WTC11 (cell line): ENCODE results near the gene PTPRCAP. TPM values are rescaled to one million over a fixed set of nuclear protein-coding genes. Genes with fewer than 3 reads are reported as not detected.

Source experiments
- ATAC-seq: fragments of 200-7000 bp; cut with Tn5 transposase; 2 replicates; pipeline ENCODE4 v1.10.0; 2021; ENCODE audit warnings: mild to moderate bottlenecking, moderate library complexity
- CTCF ChIA-PET: fragments of 300-600 bp; sonication (Branson Sonifier 250); formaldehyde crosslinking; loops from one replicate; lab custom pipeline; 2021; ENCODE audit warnings: antibody characterized with exemption; lab: Charles Lee
- POLR2A ChIA-PET: fragments of 350-600 bp; sonication (Branson Sonifier 250); formaldehyde crosslinking; loops from one replicate; lab custom pipeline; 2021; ENCODE audit warnings: antibody characterized with exemption; lab: Charles Lee
- DNase-seq: peaks from one replicate; pipeline ENCODE4 v3.0.0; 2021; ENCODE audit warnings: low spot score
- H3K27ac Mint-ChIP-seq: 2 replicates; pipeline ENCODE4 v1.8.0; 2021; ENCODE audit warnings: mixed read lengths
- H3K27me3 Mint-ChIP-seq: 2 replicates; pipeline ENCODE4 v1.8.0; 2021; ENCODE audit warnings: low read depth, mild to moderate bottlenecking, moderate library complexity, mixed read lengths
- H3K36me3 Mint-ChIP-seq: 2 replicates; pipeline ENCODE4 v1.8.0; 2021; ENCODE audit warnings: mixed read lengths
- H3K4me1 Mint-ChIP-seq: 2 replicates; pipeline ENCODE4 v1.8.0; 2022; ENCODE audit warnings: mixed read lengths
- H3K4me3 Mint-ChIP-seq: 2 replicates; pipeline ENCODE4 v1.8.0; 2021; ENCODE audit warnings: mild to moderate bottlenecking, moderate library complexity, mixed read lengths
- H3K9me3 Mint-ChIP-seq: 2 replicates; pipeline ENCODE4 v1.8.0; 2021; ENCODE audit warnings: mixed read lengths
- ATF2 ChIP-seq: sonication (generic); formaldehyde crosslinking; IDR thresholded peaks from 2 replicates; pipeline ENCODE4 v1.8.1; 2022; ENCODE audit warnings: low read depth, missing genetic modification reagents, borderline replicate concordance
- CREB1 ChIP-seq: sonication (generic); formaldehyde crosslinking; IDR thresholded peaks from 2 replicates; pipeline ENCODE4 v1.8.0; 2023; ENCODE audit warnings: mild to moderate bottlenecking, missing genetic modification reagents
- CREM ChIP-seq: sonication (generic); formaldehyde crosslinking; IDR thresholded peaks from 2 replicates; pipeline ENCODE4 v1.8.1; 2022; ENCODE audit warnings: mild to moderate bottlenecking, missing genetic modification reagents, moderate library complexity
- ESRRA ChIP-seq: sonication (generic); formaldehyde crosslinking; IDR thresholded peaks from 2 replicates; pipeline ENCODE4 v1.8.1; 2022; ENCODE audit warnings: mild to moderate bottlenecking, missing genetic modification reagents, borderline replicate concordance
- FOXK1 ChIP-seq: sonication (generic); formaldehyde crosslinking; IDR thresholded peaks from 2 replicates; pipeline ENCODE4 v1.8.0; 2022; ENCODE audit warnings: mild to moderate bottlenecking, moderate library complexity, missing genetic modification reagents
- GTF2I ChIP-seq: fragments of 250-450 bp; sonication (Bioruptor Pico); conservative IDR thresholded peaks from 2 replicates; pipeline ENCODE4 v1.4.0; 2021; ENCODE audit warnings: mild to moderate bottlenecking
- KAT7 ChIP-seq: sonication (generic); formaldehyde crosslinking; IDR thresholded peaks from 2 replicates; pipeline ENCODE4 v1.8.1; 2023; ENCODE audit warnings: missing genetic modification reagents, mild to moderate bottlenecking, borderline replicate concordance
- MYBL2 ChIP-seq: sonication (generic); formaldehyde crosslinking; IDR thresholded peaks from 2 replicates; pipeline ENCODE4 v1.8.1; 2023; ENCODE audit warnings: mild to moderate bottlenecking, moderate library complexity, missing genetic modification reagents
- NFYB ChIP-seq: sonication (generic); formaldehyde crosslinking; conservative IDR thresholded peaks from 2 replicates; pipeline ENCODE4 v1.8.0; 2022; ENCODE audit warnings: low read depth, missing genetic modification reagents
- PRDM15 ChIP-seq: sonication (generic); formaldehyde crosslinking; IDR thresholded peaks from 2 replicates; pipeline ENCODE4 v1.8.0; 2022; ENCODE audit warnings: missing genetic modification reagents
- USF1 ChIP-seq: sonication (generic); formaldehyde crosslinking; IDR thresholded peaks from 2 replicates; pipeline ENCODE4 v1.8.0; 2022; ENCODE audit warnings: mild to moderate bottlenecking, missing genetic modification reagents
- USF2 ChIP-seq: sonication (generic); formaldehyde crosslinking; IDR thresholded peaks from 2 replicates; pipeline ENCODE4 v1.8.1; 2023; ENCODE audit warnings: mild to moderate bottlenecking, missing genetic modification reagents, moderate library complexity
- ZNF138 ChIP-seq: sonication (generic); formaldehyde crosslinking; conservative IDR thresholded peaks from 2 replicates; pipeline ENCODE4 v1.8.1; 2022; ENCODE audit warnings: mild to moderate bottlenecking, moderate library complexity, missing genetic modification reagents
- ZNF219 ChIP-seq: sonication (generic); formaldehyde crosslinking; IDR thresholded peaks from 2 replicates; pipeline ENCODE4 v1.8.0; 2023; ENCODE audit warnings: missing genetic modification reagents, mild to moderate bottlenecking, borderline replicate concordance
- ZNF232 ChIP-seq: sonication (generic); formaldehyde crosslinking; IDR thresholded peaks from 2 replicates; pipeline ENCODE4 v1.8.0; 2022; ENCODE audit warnings: mild to moderate bottlenecking, missing genetic modification reagents
- ZNF512 ChIP-seq: sonication (generic); formaldehyde crosslinking; IDR thresholded peaks from 2 replicates; pipeline ENCODE4 v1.8.1; 2022; ENCODE audit warnings: missing genetic modification reagents, borderline replicate concordance
- total RNA-seq: library from RNA; stranded (reverse); gene quantifications from 3 replicates; pipeline ENCODE4 v1.2.3, GENCODE V29; 2021
- TF ChIP-seq, protein P1 (sequence below): sonication (generic); formaldehyde crosslinking; IDR thresholded peaks from 2 replicates; pipeline ENCODE4 v1.8.1; 2023; ENCODE audit warnings: mild to moderate bottlenecking, missing genetic modification reagents, borderline replicate concordance
- TF ChIP-seq, protein P2 (sequence below): sonication (generic); formaldehyde crosslinking; IDR thresholded peaks from 2 replicates; pipeline ENCODE4 v1.8.0; 2023; ENCODE audit warnings: mild to moderate bottlenecking, missing genetic modification reagents
- TF ChIP-seq, protein P3 (sequence below): fragments of 250-450 bp; sonication (Bioruptor Pico); IDR thresholded peaks from 2 replicates; pipeline ENCODE4 v2.1.2; 2022; ENCODE audit warnings: mild to moderate bottlenecking, moderate library complexity

Gene PTPRCAP
- total RNA-seq, 1 experiment from 2014 or later = 3.6 TPM

DNA sequence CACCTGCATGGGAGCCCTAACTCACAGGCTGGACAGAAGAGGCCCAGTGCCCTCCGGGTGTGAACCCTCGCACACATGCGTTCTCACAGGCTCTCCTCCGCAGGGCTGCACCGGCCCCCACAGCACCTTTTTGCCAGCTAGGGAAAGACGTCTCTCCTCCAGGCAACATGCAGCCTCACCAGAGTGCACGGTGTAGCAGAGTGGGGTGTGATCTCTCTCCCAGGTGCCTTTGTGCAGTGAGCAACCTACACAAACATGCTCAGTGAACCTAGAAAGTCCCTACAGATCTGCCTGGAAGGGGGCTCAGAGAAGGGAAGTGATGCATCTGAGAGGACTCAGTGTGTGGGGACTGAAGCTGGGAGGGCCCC, 25.7 kb downstream of the PTPRCAP start:
- Mint-ChIP-seq H3K27me3 (peaks cover 24% of the 10 kb centered on the region), H3K36me3 (no peaks in the 10 kb centered on the region), H3K27ac (no peak overlapping the region), H3K4me3 (no peak overlapping the region), H3K9me3 (no peaks in the 10 kb centered on the region)
- DNase-seq (no peak), ATAC-seq (no peak)
- POLR2A ChIA-PET = no interaction called here
- CTCF ChIA-PET = interaction anchor here (3.6 kb wide), 1 partner anchor 10 kb away, joined by 22 read pairs; the partner anchor contains the start of gene PPP1CA
- TF ChIP-seq ATF2 (CRISPR knock-in tag) (no peak), ZNF512 (no peak), ZNF138 (no peak), ZNF219 (CRISPR knock-in tag) (no peak), MYBL2 (CRISPR knock-in tag) (no peak), USF1 (CRISPR knock-in tag) (no peak), ZNF232 (no peak), FOXK1 (no peak), KAT7 (CRISPR knock-in tag) (no peak), GTF2I (CRISPR knock-in tag) (no peak), NFYB (no peak), PRDM15 (CRISPR knock-in tag) (no peak), USF2 (CRISPR knock-in tag) (no peak), CREM (CRISPR knock-in tag) (no peak), CREB1 (CRISPR knock-in tag) (no peak), ESRRA (no peak)
- TF ChIP-seq, protein P1, sequence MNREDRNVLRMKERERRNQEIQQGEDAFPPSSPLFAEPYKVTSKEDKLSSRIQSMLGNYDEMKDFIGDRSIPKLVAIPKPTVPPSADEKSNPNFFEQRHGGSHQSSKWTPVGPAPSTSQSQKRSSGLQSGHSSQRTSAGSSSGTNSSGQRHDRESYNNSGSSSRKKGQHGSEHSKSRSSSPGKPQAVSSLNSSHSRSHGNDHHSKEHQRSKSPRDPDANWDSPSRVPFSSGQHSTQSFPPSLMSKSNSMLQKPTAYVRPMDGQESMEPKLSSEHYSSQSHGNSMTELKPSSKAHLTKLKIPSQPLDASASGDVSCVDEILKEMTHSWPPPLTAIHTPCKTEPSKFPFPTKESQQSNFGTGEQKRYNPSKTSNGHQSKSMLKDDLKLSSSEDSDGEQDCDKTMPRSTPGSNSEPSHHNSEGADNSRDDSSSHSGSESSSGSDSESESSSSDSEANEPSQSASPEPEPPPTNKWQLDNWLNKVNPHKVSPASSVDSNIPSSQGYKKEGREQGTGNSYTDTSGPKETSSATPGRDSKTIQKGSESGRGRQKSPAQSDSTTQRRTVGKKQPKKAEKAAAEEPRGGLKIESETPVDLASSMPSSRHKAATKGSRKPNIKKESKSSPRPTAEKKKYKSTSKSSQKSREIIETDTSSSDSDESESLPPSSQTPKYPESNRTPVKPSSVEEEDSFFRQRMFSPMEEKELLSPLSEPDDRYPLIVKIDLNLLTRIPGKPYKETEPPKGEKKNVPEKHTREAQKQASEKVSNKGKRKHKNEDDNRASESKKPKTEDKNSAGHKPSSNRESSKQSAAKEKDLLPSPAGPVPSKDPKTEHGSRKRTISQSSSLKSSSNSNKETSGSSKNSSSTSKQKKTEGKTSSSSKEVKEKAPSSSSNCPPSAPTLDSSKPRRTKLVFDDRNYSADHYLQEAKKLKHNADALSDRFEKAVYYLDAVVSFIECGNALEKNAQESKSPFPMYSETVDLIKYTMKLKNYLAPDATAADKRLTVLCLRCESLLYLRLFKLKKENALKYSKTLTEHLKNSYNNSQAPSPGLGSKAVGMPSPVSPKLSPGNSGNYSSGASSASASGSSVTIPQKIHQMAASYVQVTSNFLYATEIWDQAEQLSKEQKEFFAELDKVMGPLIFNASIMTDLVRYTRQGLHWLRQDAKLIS (CRISPR knock-in tag) = no peak
- TF ChIP-seq, protein P2, sequence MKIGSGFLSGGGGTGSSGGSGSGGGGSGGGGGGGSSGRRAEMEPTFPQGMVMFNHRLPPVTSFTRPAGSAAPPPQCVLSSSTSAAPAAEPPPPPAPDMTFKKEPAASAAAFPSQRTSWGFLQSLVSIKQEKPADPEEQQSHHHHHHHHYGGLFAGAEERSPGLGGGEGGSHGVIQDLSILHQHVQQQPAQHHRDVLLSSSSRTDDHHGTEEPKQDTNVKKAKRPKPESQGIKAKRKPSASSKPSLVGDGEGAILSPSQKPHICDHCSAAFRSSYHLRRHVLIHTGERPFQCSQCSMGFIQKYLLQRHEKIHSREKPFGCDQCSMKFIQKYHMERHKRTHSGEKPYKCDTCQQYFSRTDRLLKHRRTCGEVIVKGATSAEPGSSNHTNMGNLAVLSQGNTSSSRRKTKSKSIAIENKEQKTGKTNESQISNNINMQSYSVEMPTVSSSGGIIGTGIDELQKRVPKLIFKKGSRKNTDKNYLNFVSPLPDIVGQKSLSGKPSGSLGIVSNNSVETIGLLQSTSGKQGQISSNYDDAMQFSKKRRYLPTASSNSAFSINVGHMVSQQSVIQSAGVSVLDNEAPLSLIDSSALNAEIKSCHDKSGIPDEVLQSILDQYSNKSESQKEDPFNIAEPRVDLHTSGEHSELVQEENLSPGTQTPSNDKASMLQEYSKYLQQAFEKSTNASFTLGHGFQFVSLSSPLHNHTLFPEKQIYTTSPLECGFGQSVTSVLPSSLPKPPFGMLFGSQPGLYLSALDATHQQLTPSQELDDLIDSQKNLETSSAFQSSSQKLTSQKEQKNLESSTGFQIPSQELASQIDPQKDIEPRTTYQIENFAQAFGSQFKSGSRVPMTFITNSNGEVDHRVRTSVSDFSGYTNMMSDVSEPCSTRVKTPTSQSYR = no peak
- TF ChIP-seq, protein P3, sequence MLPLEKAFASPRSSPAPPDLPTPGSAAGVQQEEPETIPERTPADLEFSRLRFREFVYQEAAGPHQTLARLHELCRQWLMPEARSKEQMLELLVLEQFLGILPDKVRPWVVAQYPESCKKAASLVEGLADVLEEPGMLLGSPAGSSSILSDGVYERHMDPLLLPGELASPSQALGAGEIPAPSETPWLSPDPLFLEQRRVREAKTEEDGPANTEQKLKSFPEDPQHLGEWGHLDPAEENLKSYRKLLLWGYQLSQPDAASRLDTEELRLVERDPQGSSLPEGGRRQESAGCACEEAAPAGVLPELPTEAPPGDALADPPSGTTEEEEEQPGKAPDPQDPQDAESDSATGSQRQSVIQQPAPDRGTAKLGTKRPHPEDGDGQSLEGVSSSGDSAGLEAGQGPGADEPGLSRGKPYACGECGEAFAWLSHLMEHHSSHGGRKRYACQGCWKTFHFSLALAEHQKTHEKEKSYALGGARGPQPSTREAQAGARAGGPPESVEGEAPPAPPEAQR = no peak
- TF ChIP-seq, all 79 proteins: peak for 0
- H3K4me1 Mint-ChIP-seq = peaks cover 25% of the 10 kb centered on the region
